Measurements from ENCODE around the gene LCAT.

LCAT gene

DNA sequence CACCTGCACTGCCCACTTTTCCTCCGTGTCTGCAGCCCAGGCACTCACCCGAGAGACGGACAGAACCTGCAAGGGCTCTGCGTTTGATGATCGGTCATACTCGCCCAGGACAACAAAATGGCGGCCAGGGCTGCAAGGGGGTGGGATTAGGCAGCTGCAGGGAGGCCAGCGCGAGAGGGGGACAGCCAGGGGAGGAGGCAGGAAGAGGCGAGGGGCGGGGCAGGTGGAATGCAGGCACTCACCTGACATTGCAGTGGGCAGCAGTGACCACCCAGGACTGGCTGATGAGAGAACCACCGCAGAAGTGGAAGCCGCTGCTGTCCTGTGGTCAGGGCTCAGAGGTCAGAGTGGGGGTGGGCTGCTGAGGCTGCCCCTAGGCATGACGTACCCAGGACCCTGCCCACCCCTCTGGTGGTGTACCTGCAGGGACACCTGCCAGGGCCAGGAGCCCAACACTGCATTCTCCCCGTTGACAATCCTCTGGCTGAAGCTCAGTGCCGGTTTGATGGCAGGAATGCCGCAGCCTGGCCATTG, 13.2 kb downstream of the LCAT start:
- peaks cover 9 to 10% of the 10 kb centered on the region in 2 experiments for H3K4me1 ChIP-seq (ENCODE audit: control insufficient read depth in 1 of 2, insufficient read depth in 2 of 2, low read length in 2 of 2)
- no peak overlapping the region for H2AFZ ChIP-seq (ENCODE audit: insufficient read depth, low read length, poor library complexity)
- H3K18ac ChIP-seq (ENCODE audit: low read length) = no peak overlapping the region
- H3K27me3 ChIP-seq (ENCODE audit: insufficient read depth, low read length) = no peaks in the 10 kb centered on the region
- no peak overlapping the region for H2BK12ac ChIP-seq (ENCODE audit: low read length)
- H2AK5ac ChIP-seq (ENCODE audit: low read length) = no peak overlapping the region
- H4K91ac ChIP-seq (ENCODE audit: low read depth, low read length) = no peak overlapping the region
- H3K79me1 ChIP-seq (ENCODE audit: low read length) = peaks cover under 1% of the 10 kb centered on the region
- no peak overlapping the region for H3K14ac ChIP-seq (ENCODE audit: low read length)
- H3K9ac ChIP-seq (ENCODE audit: low read length) = no peak overlapping the region
- H2BK5ac ChIP-seq (ENCODE audit: low read depth, low read length, poor library complexity) = no peak overlapping the region
- no CpG with 5 or more reads among the region's 17 CpGs for WGBS (ENCODE audit: extremely low coverage, insufficient coverage, insufficient read length)
- H3K4me3 ChIP-seq (ENCODE audit: low read depth, low read length) = no peak overlapping the region
- no peak overlapping the region for H4K12ac ChIP-seq (ENCODE audit: low read depth, low read length)
- H3K23ac ChIP-seq (ENCODE audit: low read length) = no peak overlapping the region
- no peak for DNase-seq
- H2BK120ac ChIP-seq (ENCODE audit: insufficient read depth, low read length, poor library complexity) = no peak overlapping the region
- H3K4ac ChIP-seq (ENCODE audit: low read depth, low read length) = no peak overlapping the region
- H4K8ac ChIP-seq (ENCODE audit: low read depth, low read length) = no peak overlapping the region
- peaks cover 6% of the 10 kb centered on the region for H3K9me3 ChIP-seq (ENCODE audit: insufficient read depth, low read depth, low read length)
- peaks cover 9 to 11% of the 10 kb centered on the region in 2 experiments for H3K36me3 ChIP-seq (ENCODE audit: control insufficient read depth in 1 of 2, insufficient read depth in 2 of 2, low read length in 2 of 2)
- H3K27ac ChIP-seq (ENCODE audit: low read depth, low read length) = no peak overlapping the region
- no peak overlapping the region for H3K4me2 ChIP-seq (ENCODE audit: low read length)
- no peaks in the 10 kb centered on the region for H3K79me2 ChIP-seq (ENCODE audit: control insufficient read depth, insufficient read depth, low read length, poor library complexity)

DNA sequence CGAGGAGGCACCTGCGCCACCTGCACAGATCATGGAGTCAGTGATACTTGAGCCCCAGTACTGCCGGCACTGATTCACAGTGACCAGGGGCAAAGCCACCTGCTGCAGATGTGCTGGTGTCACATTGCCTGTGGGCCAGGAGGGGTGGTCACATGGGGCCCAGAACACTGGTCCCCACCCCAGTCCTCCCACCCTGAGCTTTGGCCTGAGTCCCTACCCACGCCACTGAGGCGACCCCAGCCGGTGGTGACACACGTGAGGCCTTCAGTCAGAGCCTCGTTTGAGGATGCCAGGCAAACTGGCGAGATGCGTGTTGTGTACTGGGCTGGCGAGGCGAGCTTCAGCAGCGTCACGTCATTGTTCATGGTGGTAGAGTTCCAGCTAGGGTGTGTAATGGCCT, 13.7 kb downstream of the LCAT start:
- H2AK5ac ChIP-seq (ENCODE audit: low read length) = no peak overlapping the region
- peaks cover 6% of the 10 kb centered on the region for H3K9me3 ChIP-seq (ENCODE audit: insufficient read depth, low read depth, low read length)
- H4K91ac ChIP-seq (ENCODE audit: low read depth, low read length) = no peak overlapping the region
- WGBS (ENCODE audit: extremely low coverage, insufficient coverage, insufficient read length) = no CpG with 5 or more reads among the region's 14 CpGs
- no peak overlapping the region for H3K27ac ChIP-seq (ENCODE audit: low read depth, low read length)
- no peak overlapping the region for H2BK5ac ChIP-seq (ENCODE audit: low read depth, low read length, poor library complexity)
- H4K8ac ChIP-seq (ENCODE audit: low read depth, low read length) = no peak overlapping the region
- H2BK12ac ChIP-seq (ENCODE audit: low read length) = no peak overlapping the region
- no peaks in the 10 kb centered on the region for H3K27me3 ChIP-seq (ENCODE audit: insufficient read depth, low read length)
- H3K23ac ChIP-seq (ENCODE audit: low read length) = no peak overlapping the region
- no peak for DNase-seq
- H3K14ac ChIP-seq (ENCODE audit: low read length) = no peak overlapping the region
- no peaks in the 10 kb centered on the region for H3K79me2 ChIP-seq (ENCODE audit: control insufficient read depth, insufficient read depth, low read length, poor library complexity)
- H3K79me1 ChIP-seq (ENCODE audit: low read length) = no peaks in the 10 kb centered on the region
- no peak overlapping the region for H2AFZ ChIP-seq (ENCODE audit: insufficient read depth, low read length, poor library complexity)
- peaks cover 9 to 11% of the 10 kb centered on the region in 2 experiments for H3K36me3 ChIP-seq (ENCODE audit: control insufficient read depth in 1 of 2, insufficient read depth in 2 of 2, low read length in 2 of 2)
- no peak overlapping the region for H3K18ac ChIP-seq (ENCODE audit: low read length)
- H3K4me3 ChIP-seq (ENCODE audit: low read depth, low read length) = no peak overlapping the region
- H2BK120ac ChIP-seq (ENCODE audit: insufficient read depth, low read length, poor library complexity) = no peak overlapping the region
- H3K9ac ChIP-seq (ENCODE audit: low read length) = no peak overlapping the region
- peaks cover 6 to 7% of the 10 kb centered on the region in 2 experiments for H3K4me1 ChIP-seq (ENCODE audit: control insufficient read depth in 1 of 2, insufficient read depth in 2 of 2, low read length in 2 of 2)
- H4K12ac ChIP-seq (ENCODE audit: low read depth, low read length) = no peak overlapping the region
- H3K4me2 ChIP-seq (ENCODE audit: low read length) = no peak overlapping the region
- H3K4ac ChIP-seq (ENCODE audit: low read depth, low read length) = no peak overlapping the region

DNA sequence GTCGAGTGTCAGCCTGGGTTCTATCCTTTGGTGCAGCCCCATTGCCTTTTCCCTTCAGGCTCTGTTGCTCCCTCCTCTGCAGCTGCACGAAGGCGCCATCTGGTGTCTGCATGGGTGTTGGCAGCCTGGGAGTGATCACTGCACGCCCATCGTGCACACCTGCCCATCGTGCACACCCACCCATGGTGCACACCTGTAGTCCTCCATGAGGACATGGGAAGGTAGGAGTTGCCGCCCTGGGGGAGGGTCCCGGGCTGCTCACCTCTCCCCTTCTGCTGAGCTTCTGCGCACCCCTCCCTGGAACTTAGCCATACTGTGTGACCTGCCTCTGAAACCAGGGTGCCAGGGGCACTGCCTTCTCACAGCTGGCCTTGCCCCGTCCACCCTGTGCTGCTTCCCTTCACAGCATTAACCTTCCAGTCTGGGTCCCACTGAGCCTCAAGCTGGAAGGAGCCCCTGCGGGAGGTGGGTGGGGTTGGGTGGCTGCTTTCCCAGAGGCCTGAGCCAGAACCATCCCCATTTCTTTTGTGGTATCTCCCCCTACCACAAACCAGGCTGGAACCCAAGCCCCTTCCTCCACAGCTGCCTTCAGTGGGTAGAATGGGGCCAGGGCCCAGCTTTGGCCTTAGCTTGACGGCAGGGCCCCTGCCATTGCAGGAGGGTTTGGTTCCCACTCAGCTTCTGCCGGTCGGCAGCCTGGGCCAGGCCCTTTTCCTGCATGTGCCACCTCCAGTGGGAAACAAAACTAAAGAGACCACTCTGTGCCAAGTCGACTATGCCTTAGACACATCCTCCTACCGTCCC, 15.2 kb downstream of the LCAT start:
- Histone ChIP-seq H2AK5ac (ENCODE audit: low read length) (no peak overlapping the region), H3K18ac (ENCODE audit: low read length) (no peak overlapping the region)

DNA sequence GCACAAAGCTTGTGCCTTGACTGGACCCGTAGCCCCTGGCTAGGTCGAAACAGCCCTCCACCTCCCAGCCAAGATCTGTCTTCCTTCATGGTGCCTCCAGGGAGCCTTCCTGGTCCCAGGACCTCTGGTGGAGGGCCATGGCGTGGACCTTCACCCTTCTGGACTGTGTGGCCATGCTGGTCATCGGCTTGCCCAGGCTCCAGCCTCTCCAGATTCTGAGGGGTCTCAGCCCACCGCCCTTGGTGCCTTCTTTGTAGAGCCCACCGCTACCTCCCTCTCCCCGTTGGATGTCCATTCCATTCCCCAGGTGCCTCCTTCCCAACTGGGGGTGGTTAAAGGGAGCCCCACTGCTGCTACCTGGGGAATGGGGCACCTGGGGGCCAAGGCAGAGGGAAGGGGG, 15.8 kb downstream of the LCAT start:
- Histone ChIP-seq H4K12ac (ENCODE audit: low read depth, low read length) (no peak overlapping the region), H4K8ac (ENCODE audit: low read depth, low read length) (no peak overlapping the region), H2AK5ac (ENCODE audit: low read length) (no peak overlapping the region), H3K18ac (ENCODE audit: low read length) (no peak overlapping the region), H3K79me2 (ENCODE audit: control insufficient read depth, insufficient read depth, low read length, poor library complexity) (no peaks in the 10 kb centered on the region), H2BK120ac (ENCODE audit: insufficient read depth, low read length, poor library complexity) (no peak overlapping the region), H2AFZ (ENCODE audit: insufficient read depth, low read length, poor library complexity) (no peak overlapping the region), H3K4ac (ENCODE audit: low read depth, low read length) (no peak overlapping the region), H2BK12ac (ENCODE audit: low read length) (no peak overlapping the region), H3K4me1 (ENCODE audit: control insufficient read depth in 1 of 2, insufficient read depth in 2 of 2, low read length in 2 of 2) (no peaks in the 10 kb centered on the region), H3K27me3 (ENCODE audit: insufficient read depth, low read length) (no peaks in the 10 kb centered on the region), H4K91ac (ENCODE audit: low read depth, low read length) (no peak overlapping the region), H2BK5ac (ENCODE audit: low read depth, low read length, poor library complexity) (no peak overlapping the region), H3K27ac (ENCODE audit: low read depth, low read length) (no peak overlapping the region), H3K14ac (ENCODE audit: low read length) (no peak overlapping the region), H3K23ac (ENCODE audit: low read length) (no peak overlapping the region), H3K9ac (ENCODE audit: low read length) (no peak overlapping the region), H3K4me2 (ENCODE audit: low read length) (no peak overlapping the region), H3K36me3 (ENCODE audit: control insufficient read depth in 1 of 2, insufficient read depth in 2 of 2, low read length in 2 of 2) (peaks cover 17 to 20% of the 10 kb centered on the region in 2 experiments), H3K79me1 (ENCODE audit: low read length) (no peaks in the 10 kb centered on the region), H3K9me3 (ENCODE audit: insufficient read depth, low read depth, low read length) (peaks cover 6% of the 10 kb centered on the region), H3K4me3 (ENCODE audit: low read depth, low read length) (no peak overlapping the region)
- no peak for DNase-seq
- no CpG with 5 or more reads among the region's 7 CpGs for WGBS (ENCODE audit: extremely low coverage, insufficient coverage, insufficient read length)

More for the DNA sequence above, 15.2 kb downstream of the LCAT start:
- H4K91ac ChIP-seq (ENCODE audit: low read depth, low read length) = no peak overlapping the region
- no peak overlapping the region for H3K14ac ChIP-seq (ENCODE audit: low read length)
- peak; percentile 63 to 84 for DNase-seq
- H3K4ac ChIP-seq (ENCODE audit: low read depth, low read length) = no peak overlapping the region
- H3K36me3 ChIP-seq (ENCODE audit: control insufficient read depth in 1 of 2, insufficient read depth in 2 of 2, low read length in 2 of 2) = peaks cover 11 to 14% of the 10 kb centered on the region in 2 experiments
- no peak overlapping the region for H2BK120ac ChIP-seq (ENCODE audit: insufficient read depth, low read length, poor library complexity)
- H4K8ac ChIP-seq (ENCODE audit: low read depth, low read length) = no peak overlapping the region
- H3K4me2 ChIP-seq (ENCODE audit: low read length) = no peak overlapping the region
- H3K9ac ChIP-seq (ENCODE audit: low read length) = no peak overlapping the region
- WGBS (ENCODE audit: extremely low coverage, insufficient coverage, insufficient read length) = no CpG with 5 or more reads among the region's 16 CpGs
- H2AFZ ChIP-seq (ENCODE audit: insufficient read depth, low read length, poor library complexity) = no peak overlapping the region
- peaks cover 6% of the 10 kb centered on the region for H3K9me3 ChIP-seq (ENCODE audit: insufficient read depth, low read depth, low read length)
- H3K23ac ChIP-seq (ENCODE audit: low read length) = no peak overlapping the region
- no peaks in the 10 kb centered on the region for H3K27me3 ChIP-seq (ENCODE audit: insufficient read depth, low read length)
- no peak overlapping the region for H3K27ac ChIP-seq (ENCODE audit: low read depth, low read length)
- no peak overlapping the region for H2BK5ac ChIP-seq (ENCODE audit: low read depth, low read length, poor library complexity)
- H3K4me3 ChIP-seq (ENCODE audit: low read depth, low read length) = no peak overlapping the region
- H3K4me1 ChIP-seq (ENCODE audit: control insufficient read depth in 1 of 2, insufficient read depth in 2 of 2, low read length in 2 of 2) = no peaks in the 10 kb centered on the region
- H4K12ac ChIP-seq (ENCODE audit: low read depth, low read length) = no peak overlapping the region
- no peaks in the 10 kb centered on the region for H3K79me1 ChIP-seq (ENCODE audit: low read length)
- H2BK12ac ChIP-seq (ENCODE audit: low read length) = no peak overlapping the region
- H3K79me2 ChIP-seq (ENCODE audit: control insufficient read depth, insufficient read depth, low read length, poor library complexity) = no peaks in the 10 kb centered on the region
